NCI-H2196 treated with DMSO at 0.1 percent for 48 hours (cell line): ENCODE results near the gene COL25A1.
"Not testable (repeated sequence)": the region's sequence is repeated elsewhere in the genome, so short reads cannot be mapped to it uniquely, and the experiment has no call there.

Source experiments
- DNase-seq: peaks from one replicate; lab custom pipeline; 2025; ENCODE audit not compliant: unreplicated experiment; lab: John Stamatoyannopoulos, UW

The COL25A1 gene

GRCh38 chr4:109020861-109021260, 281.6 kb downstream of the COL25A1 start:
- DNase-seq, result no peak

DNA sequence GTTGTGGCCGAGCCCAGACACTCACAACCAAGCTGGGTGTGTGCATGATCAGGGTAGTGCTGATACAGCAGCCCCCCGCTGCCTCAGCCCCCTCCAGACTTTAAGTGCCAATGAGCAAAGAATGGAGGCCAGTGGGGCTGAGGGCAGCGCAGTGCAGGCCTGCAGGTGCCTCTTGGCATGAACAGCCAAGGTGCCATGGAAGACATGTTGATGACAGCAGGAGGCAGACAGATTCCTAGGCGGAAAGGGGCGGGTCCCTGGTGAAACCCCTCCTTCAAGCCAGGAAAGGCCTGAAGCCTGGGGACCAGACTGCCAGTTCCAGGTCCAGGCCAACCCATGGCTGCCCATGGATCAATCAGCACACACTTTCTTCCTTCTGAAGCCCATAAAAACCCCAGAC, 286.3 kb downstream of the COL25A1 start:
- no peak for DNase-seq

- DNase-seq, result no peak
Measured at GRCh38 chr4:109015413-109015810, 287.0 kb downstream of the COL25A1 start.

- DNase-seq, result no peak
Measured at GRCh38 chr4:109014593-109015412, 287.7 kb downstream of the COL25A1 start.

DNA sequence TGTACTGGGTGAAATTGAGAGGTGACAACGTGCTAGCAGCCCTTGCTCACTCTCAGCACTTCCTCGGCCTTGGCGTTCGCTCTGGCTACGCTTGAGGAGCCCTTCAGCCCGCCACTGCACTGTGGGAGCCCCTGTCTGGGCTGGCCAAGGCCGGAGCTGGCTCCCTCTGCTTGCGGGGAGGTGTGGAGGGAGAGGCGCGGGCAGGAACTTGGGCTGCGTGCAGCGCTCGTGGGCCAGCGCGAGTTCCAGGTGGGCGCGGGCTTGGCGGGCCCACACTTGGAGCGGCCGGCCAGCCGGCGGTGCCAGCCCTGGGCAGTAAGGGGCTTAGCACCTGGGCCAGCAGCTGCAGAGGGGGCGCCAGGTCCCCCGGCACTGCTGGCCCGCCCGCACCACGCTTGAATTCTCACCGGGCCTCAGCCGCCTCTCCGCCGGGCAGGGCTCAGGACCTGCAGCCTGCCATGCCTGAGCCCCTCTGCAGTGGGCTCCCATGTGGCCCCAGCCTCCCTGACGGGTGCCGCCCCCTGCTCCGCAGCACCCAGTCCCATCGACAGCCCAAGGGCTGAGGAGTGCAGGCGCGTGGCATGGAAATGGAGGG, 290.1 kb downstream of the COL25A1 start:
- DNase-seq, result no peak

- DNase-seq, result no peak
Measured at GRCh38 chr4:109011241-109012026, 291.0 kb downstream of the COL25A1 start.

- DNase-seq, result no peak
Measured at GRCh38 chr4:109010521-109010920, 291.9 kb downstream of the COL25A1 start.

DNA sequence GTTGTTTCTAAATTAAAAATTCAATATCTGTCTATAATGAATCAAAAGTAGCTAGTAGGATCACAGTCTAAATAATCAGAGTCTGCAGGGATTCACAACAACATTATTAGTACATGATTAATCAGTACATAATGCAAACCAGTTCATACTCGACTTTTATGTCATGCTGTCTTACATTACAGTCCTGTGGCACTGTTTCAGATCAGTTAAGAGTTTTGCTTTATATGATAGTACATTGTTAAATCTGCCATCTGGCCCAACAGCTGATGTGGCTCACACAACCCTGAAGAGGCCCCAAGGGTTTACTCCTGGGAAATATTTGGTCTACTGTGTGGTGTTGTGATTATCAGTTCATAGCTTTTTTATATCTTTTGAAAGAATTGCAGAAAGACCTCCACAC, 292.5 kb downstream of the COL25A1 start:
- no peak for DNase-seq

DNA sequence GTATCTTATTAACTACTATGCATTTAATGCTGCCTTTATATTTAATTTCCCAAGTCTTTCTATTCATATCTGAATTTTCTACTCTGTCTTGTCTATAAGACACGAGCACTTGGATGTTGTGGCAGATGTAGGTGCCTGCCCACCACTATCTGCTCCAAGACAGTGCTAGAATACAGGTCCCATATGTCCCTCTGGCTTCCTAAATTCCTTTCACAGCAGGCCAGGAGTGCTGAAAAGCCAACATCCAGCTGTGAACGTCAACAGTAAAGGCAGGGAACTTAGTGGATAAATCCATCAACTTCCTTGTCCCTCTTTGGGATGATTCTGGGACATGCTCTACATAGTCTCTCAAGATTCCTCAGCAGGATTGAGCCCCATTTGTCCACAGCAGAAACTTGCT, 294.5 kb downstream of the COL25A1 start:
- no peak for DNase-seq

DNA sequence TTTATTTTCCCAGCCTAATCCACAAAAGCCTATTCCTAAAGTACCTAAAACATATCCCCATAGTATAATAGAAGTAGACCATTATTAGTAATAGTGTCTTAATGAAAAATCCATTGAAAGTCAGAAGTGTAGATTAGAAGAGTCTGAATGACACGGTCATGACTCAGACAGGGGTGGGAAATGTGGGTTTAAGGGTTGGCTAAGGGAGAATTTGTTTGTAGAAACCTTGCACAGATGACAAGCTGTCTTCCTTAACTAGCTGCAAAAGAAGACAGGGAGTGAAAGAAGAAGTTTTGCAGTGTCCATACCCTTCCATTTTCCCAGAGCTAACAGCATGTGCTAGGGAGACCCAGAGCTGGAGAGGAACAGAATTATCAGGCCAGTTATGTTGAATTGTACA, 296.9 kb downstream of the COL25A1 start:
- no peak for DNase-seq

DNA sequence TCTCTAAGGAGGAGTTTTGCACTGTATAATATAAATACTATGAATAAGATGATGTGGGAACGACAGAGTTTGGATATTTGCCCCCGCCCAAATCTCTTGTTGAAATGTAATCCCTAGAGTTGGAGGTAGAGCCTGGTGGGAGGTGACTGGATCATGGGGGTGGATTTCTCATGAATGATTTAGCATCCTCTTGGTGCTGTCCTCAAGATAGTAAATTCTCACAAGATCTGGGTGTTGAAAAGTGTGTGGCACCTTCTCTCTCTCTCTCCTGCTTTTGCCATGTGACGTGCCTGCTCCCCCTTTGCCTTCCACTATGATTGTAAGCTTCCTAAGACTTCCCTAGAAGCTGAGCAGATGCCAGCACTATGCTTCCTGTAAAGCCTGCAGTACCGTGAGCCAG, 298.0 kb downstream of the COL25A1 start:
- DNase-seq, result no peak

GRCh38 chr4:109003964-109004363, 298.5 kb downstream of the COL25A1 start:
- DNase-seq, result no peak

DNA sequence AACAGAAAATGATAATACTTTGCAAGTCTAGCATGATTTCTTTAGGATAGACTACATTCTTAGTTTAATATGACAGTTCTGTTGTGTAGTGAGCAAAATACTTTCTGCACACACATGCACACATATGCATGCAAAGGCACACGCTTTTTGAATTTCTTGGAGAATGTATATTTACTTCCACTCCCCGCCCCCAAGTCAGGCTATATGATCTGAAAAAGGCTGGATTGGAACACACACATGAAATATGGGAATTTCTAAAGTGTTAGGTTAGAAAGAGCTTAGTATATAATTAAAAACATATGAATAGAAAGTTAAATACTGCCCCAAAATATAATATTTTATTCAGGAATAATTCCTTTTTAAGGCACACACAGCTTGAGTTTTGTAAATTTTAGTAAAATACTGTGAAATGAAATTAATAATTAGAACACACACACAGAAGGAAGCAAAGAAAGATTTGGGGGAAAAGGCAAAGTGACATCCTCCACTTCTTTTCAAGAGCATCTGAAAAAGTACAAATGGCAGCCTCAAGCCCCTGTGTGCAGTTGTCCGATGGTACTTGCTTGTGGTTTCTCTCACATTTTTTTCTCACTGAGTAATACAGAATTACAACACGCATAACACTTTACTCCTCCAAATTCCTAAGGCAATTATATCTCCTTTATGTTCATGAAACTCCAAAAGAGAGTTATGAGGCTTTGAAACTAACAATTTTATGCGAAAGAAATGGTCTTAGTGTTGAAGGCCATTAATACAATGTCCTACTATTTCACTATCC, 310.7 kb downstream of the COL25A1 start:
- no peak for DNase-seq

- DNase-seq, result no peak
Measured at GRCh38 chr4:108988464-108989195, 313.8 kb downstream of the COL25A1 start.

DNA sequence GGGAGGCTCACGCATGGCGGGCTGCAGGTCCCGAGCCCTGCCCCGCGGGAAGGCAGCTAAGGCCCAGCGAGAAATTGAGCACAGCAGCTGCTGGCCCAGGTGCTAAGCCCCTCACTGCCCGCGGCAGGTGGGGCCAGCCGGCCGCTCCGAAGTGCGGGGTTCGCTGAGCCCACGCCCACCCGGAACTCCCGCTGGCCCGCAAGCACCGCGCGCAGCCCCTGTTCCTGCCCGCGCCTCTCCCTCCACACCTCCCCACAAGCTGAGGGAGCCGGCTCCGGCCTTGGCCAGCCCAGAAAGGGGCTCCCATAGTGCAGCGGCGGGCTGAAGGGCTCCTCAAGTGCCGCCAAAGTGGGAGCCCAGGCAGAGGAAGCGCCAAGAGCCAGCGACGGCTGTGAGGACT, 318.0 kb downstream of the COL25A1 start:
- DNase-seq, result not testable (repeated sequence)

GRCh38 chr4:108982402-108983185, 319.9 kb downstream of the COL25A1 start:
- DNase-seq, result no peak

DNA sequence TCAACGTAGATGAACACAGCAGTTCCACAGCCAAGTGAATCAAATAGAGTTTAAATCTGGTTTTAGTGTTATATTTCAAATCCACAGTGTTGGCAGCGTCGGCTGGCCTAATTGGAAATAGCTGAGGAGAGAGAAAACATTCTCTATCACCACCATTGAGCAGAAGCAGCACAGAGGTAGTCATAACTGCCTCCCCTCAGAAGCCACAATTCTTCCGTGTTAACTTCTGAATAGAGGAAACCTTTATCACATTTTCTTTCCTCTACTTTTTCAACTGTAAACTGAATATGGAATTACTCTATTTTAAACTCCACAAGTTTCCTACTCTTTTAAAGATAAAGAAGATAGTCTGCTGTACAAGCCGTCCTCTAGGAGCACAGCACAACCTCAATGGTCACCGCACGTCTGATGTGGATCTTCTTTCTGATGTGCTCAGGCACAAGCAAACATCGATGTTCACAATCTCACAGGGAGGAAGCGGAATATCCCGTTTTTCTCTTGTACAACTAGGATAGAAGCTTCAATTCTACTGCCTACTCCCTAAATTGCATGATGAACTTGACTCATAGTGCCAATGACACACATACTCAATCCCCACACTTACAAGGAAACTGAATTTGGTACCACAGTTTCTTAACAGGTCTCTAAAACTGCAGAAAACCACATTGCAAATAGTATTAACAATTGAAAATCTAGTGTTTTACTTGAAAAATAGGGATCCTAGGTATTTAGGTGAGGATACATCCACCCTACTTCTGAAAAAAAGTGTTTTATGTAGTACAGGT, 321.8 kb downstream of the COL25A1 start:
- no peak for DNase-seq

DNA sequence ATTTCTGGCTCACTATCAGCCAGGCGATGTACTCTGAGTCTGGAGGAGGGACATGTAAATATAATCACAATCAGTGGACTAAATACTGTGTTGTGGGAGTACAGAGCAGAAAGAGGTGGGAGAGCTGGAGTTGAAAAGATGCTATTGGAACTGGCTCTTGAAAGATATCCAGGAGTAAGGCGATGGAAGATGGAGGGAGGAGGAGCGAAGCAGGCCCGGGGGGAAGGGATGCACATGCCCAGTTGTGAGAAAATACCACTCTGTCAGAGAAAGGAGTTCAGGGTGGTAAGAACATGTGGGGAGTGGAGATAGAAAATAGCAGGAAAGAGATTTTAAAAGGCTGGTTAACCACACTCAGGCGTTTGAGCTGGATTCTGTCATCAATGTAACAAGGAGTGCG, 322.7 kb downstream of the COL25A1 start:
- no peak for DNase-seq

GRCh38 chr4:108978066-108978465, 324.4 kb downstream of the COL25A1 start:
- DNase-seq, result no peak
